ENCODE results near the gene IL17A. TPM values are rescaled to one million over a fixed set of nuclear protein-coding genes. Genes with fewer than 3 reads are reported as not detected.

IL17A gene
- total RNA-seq, 1 donor from 2014 or later = not detected

GRCh38 chr6:52216932-52217575, 30.9 kb downstream of the IL17A start:
- peaks cover 18% of the 10 kb centered on the region for H3K27me3 Mint-ChIP-seq (ENCODE audit: low read depth)
- H3K4me3 Mint-ChIP-seq = no peak overlapping the region
- H3K36me3 Mint-ChIP-seq = no peaks in the 10 kb centered on the region
- no peak for DNase-seq (ENCODE audit: low spot score in 2 of 2, unreplicated experiment in 2 of 2)
- H3K9me3 Mint-ChIP-seq = no peaks in the 10 kb centered on the region
- no peak overlapping the region for H3K27ac Mint-ChIP-seq
- no peaks in the 10 kb centered on the region for H3K4me1 Mint-ChIP-seq
- TF ChIP-seq CTCF (IDR thresholded peaks at IDR 0.05; ENCODE audit: unreplicated experiment) = no peak

GRCh38 chr6:52217761-52218160, 31.6 kb downstream of the IL17A start:
- Mint-ChIP-seq H3K9me3 (no peaks in the 10 kb centered on the region), H3K27me3 (ENCODE audit: low read depth) (peaks cover 17% of the 10 kb centered on the region), H3K27ac (no peak overlapping the region), H3K4me3 (no peak overlapping the region), H3K4me1 (no peaks in the 10 kb centered on the region), H3K36me3 (no peaks in the 10 kb centered on the region)
- TF ChIP-seq CTCF (IDR thresholded peaks at IDR 0.05; ENCODE audit: unreplicated experiment) = no peak
- no peak for DNase-seq (ENCODE audit: low spot score in 2 of 2, unreplicated experiment in 2 of 2)

- DNase-seq (ENCODE audit: low spot score in 2 of 2, unreplicated experiment in 2 of 2) = no peak
- no peak overlapping the region for H3K27ac Mint-ChIP-seq
- H3K4me1 Mint-ChIP-seq = no peaks in the 10 kb centered on the region
Observed at GRCh38 chr6:52221302-52221701, 35.1 kb downstream of the IL17A start.

GRCh38 chr6:52227495-52227894, 41.3 kb downstream of the IL17A start:
- peak overlapping the region; percentile 93 for H3K27ac Mint-ChIP-seq
- H3K9me3 Mint-ChIP-seq = no peaks in the 10 kb centered on the region
- no peak overlapping the region for H3K4me3 Mint-ChIP-seq
- no peaks in the 10 kb centered on the region for H3K36me3 Mint-ChIP-seq
- no peak for TF ChIP-seq CTCF (IDR thresholded peaks at IDR 0.05; ENCODE audit: unreplicated experiment)
- peaks cover 13% of the 10 kb centered on the region for H3K4me1 Mint-ChIP-seq
- peaks cover 24% of the 10 kb centered on the region for H3K27me3 Mint-ChIP-seq (ENCODE audit: low read depth)
- DNase-seq (ENCODE audit: low spot score in 2 of 2, unreplicated experiment in 2 of 2) = no peak

More at GRCh38 chr6:52221302-52221701, 35.1 kb downstream of the IL17A start:
- Mint-ChIP-seq H3K36me3 (no peaks in the 10 kb centered on the region), H3K27me3 (ENCODE audit: low read depth) (peaks cover 38% of the 10 kb centered on the region), H3K9me3 (no peaks in the 10 kb centered on the region), H3K4me3 (no peak overlapping the region)
- TF ChIP-seq CTCF (IDR thresholded peaks at IDR 0.05; ENCODE audit: unreplicated experiment) = no peak

- no peak overlapping the region for H3K4me3 Mint-ChIP-seq
- no peak overlapping the region for H3K27ac Mint-ChIP-seq
- no peaks in the 10 kb centered on the region for H3K36me3 Mint-ChIP-seq
- H3K4me1 Mint-ChIP-seq = peaks cover 30% of the 10 kb centered on the region
- H3K27me3 Mint-ChIP-seq (ENCODE audit: low read depth) = peaks cover 4% of the 10 kb centered on the region
- no peak for DNase-seq (ENCODE audit: low spot score in 2 of 2, unreplicated experiment in 2 of 2)
- H3K9me3 Mint-ChIP-seq = no peaks in the 10 kb centered on the region
- no peak for TF ChIP-seq CTCF (IDR thresholded peaks at IDR 0.05; ENCODE audit: unreplicated experiment)
Observed at GRCh38 chr6:52230685-52231084, 44.5 kb downstream of the IL17A start.
